HG03095 (cell line): ENCODE measurements around the gene NUP205.

ENCODE experiments used
- ATAC-seq: cut with Tn5 transposase; IDR thresholded peaks from one replicate; pipeline ENCODE4 v1.9.1; 2021; ENCODE audit warnings: moderate library complexity; ENCODE audit not compliant: unreplicated experiment

The NUP205 gene, protein sequence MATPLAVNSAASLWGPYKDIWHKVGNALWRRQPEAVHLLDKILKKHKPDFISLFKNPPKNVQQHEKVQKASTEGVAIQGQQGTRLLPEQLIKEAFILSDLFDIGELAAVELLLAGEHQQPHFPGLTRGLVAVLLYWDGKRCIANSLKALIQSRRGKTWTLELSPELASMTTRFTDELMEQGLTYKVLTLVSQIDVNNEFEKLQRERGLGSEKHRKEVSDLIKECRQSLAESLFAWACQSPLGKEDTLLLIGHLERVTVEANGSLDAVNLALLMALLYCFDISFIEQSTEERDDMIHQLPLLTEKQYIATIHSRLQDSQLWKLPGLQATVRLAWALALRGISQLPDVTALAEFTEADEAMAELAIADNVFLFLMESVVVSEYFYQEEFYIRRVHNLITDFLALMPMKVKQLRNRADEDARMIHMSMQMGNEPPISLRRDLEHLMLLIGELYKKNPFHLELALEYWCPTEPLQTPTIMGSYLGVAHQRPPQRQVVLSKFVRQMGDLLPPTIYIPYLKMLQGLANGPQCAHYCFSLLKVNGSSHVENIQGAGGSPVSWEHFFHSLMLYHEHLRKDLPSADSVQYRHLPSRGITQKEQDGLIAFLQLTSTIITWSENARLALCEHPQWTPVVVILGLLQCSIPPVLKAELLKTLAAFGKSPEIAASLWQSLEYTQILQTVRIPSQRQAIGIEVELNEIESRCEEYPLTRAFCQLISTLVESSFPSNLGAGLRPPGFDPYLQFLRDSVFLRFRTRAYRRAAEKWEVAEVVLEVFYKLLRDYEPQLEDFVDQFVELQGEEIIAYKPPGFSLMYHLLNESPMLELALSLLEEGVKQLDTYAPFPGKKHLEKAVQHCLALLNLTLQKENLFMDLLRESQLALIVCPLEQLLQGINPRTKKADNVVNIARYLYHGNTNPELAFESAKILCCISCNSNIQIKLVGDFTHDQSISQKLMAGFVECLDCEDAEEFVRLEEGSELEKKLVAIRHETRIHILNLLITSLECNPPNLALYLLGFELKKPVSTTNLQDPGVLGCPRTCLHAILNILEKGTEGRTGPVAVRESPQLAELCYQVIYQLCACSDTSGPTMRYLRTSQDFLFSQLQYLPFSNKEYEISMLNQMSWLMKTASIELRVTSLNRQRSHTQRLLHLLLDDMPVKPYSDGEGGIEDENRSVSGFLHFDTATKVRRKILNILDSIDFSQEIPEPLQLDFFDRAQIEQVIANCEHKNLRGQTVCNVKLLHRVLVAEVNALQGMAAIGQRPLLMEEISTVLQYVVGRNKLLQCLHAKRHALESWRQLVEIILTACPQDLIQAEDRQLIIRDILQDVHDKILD (N-terminal part only)

DNA sequence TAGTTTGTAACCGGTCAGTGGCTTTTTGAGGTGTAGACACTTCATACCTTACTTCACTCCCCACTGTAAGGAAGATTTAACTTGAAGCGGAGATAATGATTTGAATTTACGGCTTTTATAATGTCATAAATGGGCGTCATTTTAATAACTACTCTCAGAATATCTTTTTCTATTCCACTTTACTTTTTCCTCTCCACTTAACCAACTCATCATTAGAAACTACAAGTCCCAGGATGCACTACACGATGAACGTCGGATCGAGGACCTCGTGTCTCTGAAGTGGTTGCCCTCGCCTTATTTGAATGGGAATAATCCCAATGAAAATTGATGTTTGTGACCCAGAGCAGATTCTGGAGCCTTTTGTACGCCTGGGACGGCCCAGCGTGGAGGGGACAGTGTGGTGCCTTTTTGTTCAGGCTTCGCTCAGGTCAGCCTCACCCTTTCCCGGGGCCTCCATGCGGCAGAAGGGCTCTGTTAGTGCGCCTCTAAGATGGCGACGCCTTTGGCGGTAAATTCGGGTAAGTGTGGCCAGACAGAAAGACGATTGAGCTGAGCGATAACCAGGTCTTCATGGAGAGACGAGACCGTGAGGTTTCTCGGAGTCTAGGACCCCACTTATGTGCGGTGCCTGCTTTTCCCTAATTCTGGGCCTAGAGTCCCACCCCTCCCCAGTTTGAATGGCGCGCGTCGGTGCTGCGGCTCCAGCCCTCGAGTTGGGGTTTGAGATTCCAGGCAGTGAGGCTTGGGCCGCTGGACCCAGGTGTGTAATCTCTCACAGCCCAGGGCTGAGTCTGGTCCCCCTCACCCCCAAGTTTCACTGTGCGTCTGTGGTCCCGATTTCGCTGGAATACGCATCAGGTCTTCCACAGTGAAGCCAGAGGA lies at the start of gene NUP205:
Gene NUP205, plus strand, starts transcription at position 463 of the 882 bp plus-strand sequence. Its CDS starts 28 bp downstream, at position 491.
- peak; percentile 59 for ATAC-seq

DNA sequence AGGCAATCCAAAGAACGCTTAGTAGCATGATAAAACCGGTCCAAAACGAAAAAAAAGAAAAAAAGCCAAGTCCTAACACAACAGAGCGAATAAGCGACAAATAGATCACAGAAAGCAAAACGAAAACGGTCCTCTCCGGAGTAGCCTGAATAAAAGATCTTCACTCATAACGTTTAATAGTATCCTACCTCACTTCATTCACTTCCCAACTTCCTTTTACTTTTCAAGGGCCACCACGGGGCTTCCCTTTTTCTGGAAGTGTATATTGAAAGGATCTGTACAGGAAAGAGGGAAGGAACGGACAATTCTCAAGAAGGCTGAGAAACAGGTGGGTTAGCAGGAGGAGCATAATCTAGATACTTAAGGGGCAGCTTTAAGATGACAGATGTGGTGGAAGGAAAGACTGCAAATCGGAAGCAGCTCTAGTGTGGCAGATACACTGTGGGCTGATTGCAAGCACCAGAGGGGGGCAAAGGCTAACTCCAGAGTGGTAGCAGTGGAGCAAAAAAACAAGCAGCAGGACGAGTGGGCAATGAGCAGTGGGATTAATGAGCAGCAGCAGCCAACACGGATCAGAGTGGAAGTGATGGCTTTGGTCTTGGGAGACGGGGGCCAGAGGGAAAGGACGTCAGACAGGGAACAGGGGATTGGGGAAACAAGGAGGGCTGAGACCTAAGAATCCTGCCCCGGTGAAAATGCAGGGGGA lies 48.7 kb upstream of the NUP205 start:
- ATAC-seq, result no peak

- no peak for ATAC-seq
Observed at GRCh38 chr7:135509589-135509838, 48.2 kb upstream of the NUP205 start.

DNA sequence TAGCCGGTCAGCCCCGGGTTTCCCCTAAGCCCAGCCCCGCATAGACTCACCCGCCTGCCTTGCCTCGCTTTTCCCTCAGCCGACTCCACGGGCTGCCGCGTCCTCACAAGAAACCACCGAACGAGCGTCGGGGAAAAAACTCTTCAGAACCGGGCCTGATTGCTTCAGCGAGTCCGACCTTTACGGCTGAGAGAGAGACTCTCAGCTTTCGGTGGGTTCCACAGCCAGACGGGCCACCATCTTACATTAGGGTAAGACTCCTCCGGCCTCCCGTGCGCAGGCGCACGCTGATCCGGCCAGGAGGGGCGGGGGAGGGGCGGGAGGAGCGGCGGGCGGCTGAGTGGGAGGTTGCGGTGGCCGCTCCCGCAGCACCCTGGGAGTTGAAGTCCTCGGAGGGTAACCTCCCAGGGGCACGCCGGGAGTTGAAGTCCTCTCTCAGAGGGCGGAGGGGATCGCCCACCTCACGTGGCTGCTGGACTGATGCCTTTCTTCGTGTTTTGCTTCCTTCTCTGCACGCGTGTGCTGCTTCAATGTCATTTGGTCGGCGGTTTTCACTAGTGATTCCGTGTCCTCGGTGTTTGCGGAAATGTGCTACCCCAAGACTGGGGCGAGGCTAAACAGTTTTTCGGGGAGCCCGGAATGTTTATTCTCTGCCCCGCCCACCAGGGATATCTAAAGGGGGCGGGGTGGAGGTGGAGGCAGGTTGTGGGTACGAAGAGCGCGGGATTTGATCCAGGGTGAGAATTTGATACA lies 47.7 kb upstream of the NUP205 start, which contains the start of gene CNOT4:
Gene CNOT4, minus strand, starts transcription at position 264 of the 753 bp plus-strand sequence. CDS start 71,771 bp downstream, outside the sequence.
- ATAC-seq, result peak; percentile 95

GRCh38 chr7:135510592-135511183 lies 47.0 kb upstream of the NUP205 start:
- no peak for ATAC-seq

DNA sequence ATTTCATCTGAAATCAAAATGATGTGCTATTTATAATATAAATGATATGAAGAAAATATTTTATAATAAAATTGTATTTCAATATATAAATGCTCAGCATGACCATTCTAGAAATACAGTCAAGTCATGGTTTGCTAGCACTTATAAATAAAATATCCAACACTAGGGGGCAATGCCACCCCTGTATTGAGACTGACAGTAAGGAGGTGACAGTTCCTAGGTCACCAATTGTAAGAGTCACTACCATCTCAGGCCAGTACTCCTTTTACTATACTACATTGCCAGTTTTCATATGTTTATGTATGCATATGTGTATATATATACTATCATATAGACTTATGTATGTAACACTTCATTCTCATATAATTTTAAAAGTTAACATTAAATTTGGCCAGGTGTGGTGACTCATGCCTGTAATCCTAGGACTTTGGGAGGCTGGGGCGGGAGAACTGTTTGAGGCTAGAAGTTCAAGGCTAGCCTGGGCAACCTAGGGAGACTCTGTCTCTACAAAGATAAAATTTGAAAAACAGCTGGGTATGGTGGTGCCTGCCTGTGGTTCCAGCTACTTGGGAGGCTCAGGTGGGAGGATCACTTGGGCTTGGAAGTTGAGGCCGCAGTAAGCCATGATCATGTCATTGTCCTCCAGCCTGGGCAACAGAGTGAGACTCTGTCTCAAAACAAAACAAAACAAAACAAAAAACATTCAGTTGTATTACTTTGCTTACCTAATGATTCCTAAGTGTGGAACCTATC lies 45.4 kb upstream of the NUP205 start:
- ATAC-seq, result peak; percentile 34

GRCh38 chr7:135514856-135515255 lies 42.9 kb upstream of the NUP205 start:
- no peak for ATAC-seq

- ATAC-seq, result no peak
Observed at GRCh38 chr7:135517060-135517459, 40.7 kb upstream of the NUP205 start.

DNA sequence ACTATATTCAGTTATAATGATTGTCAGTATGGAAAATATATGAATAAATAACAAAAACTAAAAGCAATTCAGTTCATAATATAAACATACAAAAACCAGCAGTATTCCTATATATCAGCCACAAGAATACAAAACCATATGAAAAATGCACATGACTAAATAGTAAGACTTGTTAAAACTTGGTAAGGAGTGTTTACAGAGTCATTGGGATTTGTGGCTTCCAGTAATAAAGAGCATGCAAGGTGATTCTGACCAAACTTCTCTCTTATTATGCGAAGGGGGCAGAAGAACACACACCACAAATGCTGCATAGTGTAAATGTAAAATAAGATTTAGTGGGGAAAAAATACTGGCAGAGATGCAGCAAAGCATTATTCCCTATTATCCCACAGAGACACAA lies 39.0 kb upstream of the NUP205 start:
- no peak for ATAC-seq

- no peak for ATAC-seq
Observed at GRCh38 chr7:135519233-135519688, 38.5 kb upstream of the NUP205 start.

DNA sequence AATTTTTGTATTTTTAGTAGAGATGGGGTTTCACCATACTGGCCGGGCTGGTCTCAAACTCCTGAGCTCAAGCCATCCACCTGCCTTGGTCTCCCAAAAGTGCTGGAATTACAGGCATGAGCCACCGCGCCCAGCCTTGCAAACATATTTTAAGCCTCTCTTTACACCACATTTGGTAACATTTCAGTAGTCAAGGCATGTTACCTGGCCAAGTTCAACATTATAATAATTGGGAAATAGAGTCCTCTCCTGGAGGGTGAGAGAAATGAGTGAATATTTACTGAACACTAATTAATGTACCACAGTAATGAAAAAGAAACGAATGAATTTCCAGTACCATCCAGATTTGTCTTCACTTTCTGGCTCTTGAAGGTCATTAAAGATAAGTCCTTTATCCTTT lies 37.8 kb upstream of the NUP205 start:
- no peak for ATAC-seq

- ATAC-seq, result no peak
Observed at GRCh38 chr7:135522509-135522908, 35.2 kb upstream of the NUP205 start.

DNA sequence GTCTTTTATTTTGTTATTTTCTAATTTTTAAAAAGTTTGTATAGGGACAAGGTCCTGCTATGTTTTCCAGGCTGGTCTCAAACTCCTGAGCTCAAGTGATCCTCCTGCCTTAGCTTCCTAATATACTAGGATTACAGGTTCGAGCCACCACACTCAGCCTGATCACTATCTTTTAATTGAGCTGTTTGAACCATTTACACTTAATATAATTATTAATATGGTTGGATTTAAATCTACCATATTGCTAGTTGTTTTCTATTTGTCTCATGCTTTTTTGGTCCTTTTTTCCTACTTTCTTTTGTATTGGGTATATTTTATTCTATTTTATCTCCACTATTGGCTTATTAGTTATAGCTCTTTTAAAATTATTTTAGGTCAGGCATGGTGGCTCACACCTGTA lies 34.6 kb upstream of the NUP205 start:
- no peak for ATAC-seq

DNA sequence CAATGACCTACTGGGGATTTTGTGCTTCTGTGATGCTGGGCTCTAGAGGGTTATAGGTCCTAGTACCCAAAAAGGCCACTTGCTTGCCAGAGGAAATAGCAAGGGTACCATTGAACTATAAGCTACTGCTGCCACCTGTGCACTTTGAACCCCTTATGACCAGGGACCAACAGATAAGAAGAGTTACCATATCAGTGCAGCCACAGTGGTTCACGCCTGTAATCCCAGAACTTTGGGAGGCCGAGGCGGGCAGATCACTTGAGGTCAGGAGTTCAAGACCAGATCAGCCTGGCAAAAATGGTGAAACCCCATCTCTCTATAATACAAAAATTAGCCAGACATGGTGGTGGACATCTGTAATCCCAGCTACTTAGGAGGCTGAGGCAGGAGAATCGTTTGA lies 32.3 kb upstream of the NUP205 start:
- ATAC-seq, result no peak

GRCh38 chr7:135527025-135527424 lies 30.7 kb upstream of the NUP205 start:
- ATAC-seq, result no peak

DNA sequence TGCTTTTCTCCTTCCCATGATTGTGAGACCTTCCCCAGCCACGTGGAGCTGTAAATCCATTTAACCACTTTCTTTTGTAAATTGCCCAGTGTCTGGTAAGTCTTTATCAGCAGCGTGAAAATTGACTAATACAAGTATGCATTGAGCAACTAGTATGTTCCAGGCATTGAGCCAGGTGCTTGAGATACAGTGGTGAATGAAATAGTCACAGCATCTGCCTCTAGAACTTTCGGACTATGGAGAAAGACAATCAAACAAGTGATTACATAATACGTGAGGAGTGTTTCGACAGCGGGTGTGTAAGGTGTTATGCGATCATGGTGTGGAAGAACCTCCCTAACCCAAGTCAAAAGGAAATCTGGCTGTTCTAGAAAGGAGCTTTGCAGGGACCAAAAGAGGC lies 21.6 kb upstream of the NUP205 start:
- no peak for ATAC-seq

DNA sequence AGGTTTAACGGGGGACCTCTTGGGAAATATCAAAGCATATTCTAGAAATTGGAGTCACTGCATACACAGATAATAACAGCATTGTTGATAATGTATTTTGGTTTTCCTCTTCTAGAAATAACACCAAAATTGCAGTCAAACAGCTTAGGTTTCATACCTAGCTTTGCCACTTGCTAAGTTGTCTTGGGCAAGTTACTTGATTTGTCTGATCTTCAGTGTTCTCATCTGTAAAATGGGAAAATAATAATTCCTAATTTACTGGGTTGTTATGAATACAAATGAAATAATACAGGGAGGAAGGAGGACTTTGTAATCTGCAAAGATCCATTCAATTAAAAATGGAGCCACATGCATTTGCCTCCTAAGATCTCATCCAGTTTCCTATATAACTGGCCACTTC lies 20.3 kb upstream of the NUP205 start:
- no peak for ATAC-seq

DNA sequence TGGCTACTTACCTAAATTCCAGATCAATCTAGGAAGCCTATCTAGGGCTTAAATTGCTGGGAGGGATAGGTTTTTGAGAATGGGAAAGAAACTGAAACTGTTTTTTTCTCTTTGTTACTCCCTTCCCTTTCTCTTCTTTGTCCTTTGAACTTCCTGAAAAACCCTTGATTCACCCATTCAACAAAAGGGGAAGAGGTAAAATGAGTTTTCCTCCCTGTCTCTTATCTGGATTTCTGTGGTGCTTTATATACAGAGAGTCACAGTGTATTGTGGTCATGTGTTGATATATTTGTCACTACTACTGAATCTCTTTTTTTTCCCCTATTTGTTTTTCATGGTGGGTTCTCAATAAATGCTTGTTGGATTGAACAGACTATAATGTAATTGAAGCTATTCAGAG lies 19.8 kb upstream of the NUP205 start:
- ATAC-seq, result no peak
